K562 (cell line): Measurements from ENCODE around the gene ZNF566.
"Not testable (repeated sequence)": the region's sequence is repeated elsewhere in the genome, so short reads cannot be mapped to it uniquely, and the experiment has no call there.

Source experiments
- ETS1 ChIP-seq: conservative IDR thresholded peaks from 2 replicates; pipeline ENCODE4 v1.6.1; 2011; ENCODE audit warnings: low read depth, mild to moderate bottlenecking, low read length; ENCODE audit not compliant: control insufficient read depth
- FOXK2 ChIP-seq, 2 experiments: fragments of 450-650 bp; IDR thresholded peaks in 1 of 2; conservative IDR thresholded peaks in 1 of 2; 2 replicates each; pipeline ENCODE4 v1.6.1; 2016; ENCODE audit warnings: low read depth in 2 of 2, mild to moderate bottlenecking in 1 of 2
- HOXB6 ChIP-seq: fragments of 250-450 bp; sonication (Bioruptor Pico); IDR thresholded peaks from 2 replicates; pipeline ENCODE4 v1.5.1; 2022; ENCODE audit warnings: mild to moderate bottlenecking, borderline replicate concordance
- KAT8 ChIP-seq: fragments of 450-650 bp; IDR thresholded peaks from 2 replicates; pipeline ENCODE4 v1.6.1; 2016; ENCODE audit warnings: low read depth, mild to moderate bottlenecking
- MLX ChIP-seq, 2 experiments: fragments of 450-650 bp in 1 of 2; sonication (generic) in 1 of 2; formaldehyde crosslinking; conservative IDR thresholded peaks; 2 replicates each; pipeline versions ENCODE4 v1.4.0 to v1.8.1; 2020 to 2022; ENCODE audit warnings: mild to moderate bottlenecking in 1 of 2, missing genetic modification reagents in 1 of 2
- NFE2L1 ChIP-seq: fragments of 450-650 bp; IDR thresholded peaks from 2 replicates; pipeline ENCODE4 v1.6.1; 2016; ENCODE audit warnings: missing genetic modification characterization, low read depth, mild to moderate bottlenecking, missing compliant biosample characterization, moderate library complexity, borderline replicate concordance
- NFYB ChIP-seq: IDR thresholded peaks from 2 replicates; pipeline ENCODE4 v1.6.1; 2011; ENCODE audit warnings: mild to moderate bottlenecking, moderate library complexity; ENCODE audit not compliant: insufficient read length; ENCODE audit errors: extremely low read depth
- SRF ChIP-seq, 2 experiments: fragments of 250-450, 450-650 bp in 1 of 2; sonication (Bioruptor Pico) in 1 of 2; sonication (generic) in 1 of 2; formaldehyde crosslinking; IDR thresholded peaks; 2 replicates each; pipeline versions ENCODE4 v1.5.0 to v1.5.1; 2020 to 2022; ENCODE audit warnings: mild to moderate bottlenecking in 1 of 2, missing genetic modification reagents in 1 of 2
- TCF3 ChIP-seq: sonication (generic); formaldehyde crosslinking; IDR thresholded peaks from 2 replicates; pipeline ENCODE4 v1.4.0; 2020; ENCODE audit warnings: mild to moderate bottlenecking, missing genetic modification reagents

GRCh38 chr19:36492689-36493453 is 3.5 kb upstream of the ZNF566 start:
- not testable (repeated sequence) for TF ChIP-seq NFE2L1 (tag); NFYB; MLX (CRISPR knock-in tag; conservative IDR thresholded peaks at IDR 0.05); KAT8; SRF (CRISPR knock-in tag; IDR thresholded peaks at IDR 0.05); FOXK2 (conservative IDR thresholded peaks at IDR 0.05 in 1 of 2, IDR thresholded peaks at IDR 0.05 in 1 of 2; ENCODE audit: low read depth in 2 of 2); HOXB6; ETS1; TCF3 (CRISPR knock-in tag)
